K562 (cell line): ENCODE measurements around the gene OSBPL7. TPM values are rescaled to one million over a fixed set of nuclear protein-coding genes. Genes with fewer than 3 reads are reported as not detected.
A peak's percentile ranks its signal among the peaks of the same experiment; 100 is the strongest.

Experiments used
- ATF3 ChIP-seq, 2 experiments: fragments of 450-650 bp in 1 of 2; sonication (generic) in 1 of 2; formaldehyde crosslinking in 1 of 2; IDR thresholded peaks in 1 of 2; conservative IDR thresholded peaks in 1 of 2; 2 replicates each; pipeline versions ENCODE4 v1.6.1 to v1.8.1; 2016 to 2023; ENCODE audit warnings: mild to moderate bottlenecking in 2 of 2, moderate library complexity in 2 of 2, inconsistent platforms in 1 of 2, missing genetic modification reagents in 1 of 2
- CTCF ChIP-seq, 3 experiments: IDR thresholded peaks in 2 of 3; conservative IDR thresholded peaks in 1 of 3; 2 replicates each; pipeline ENCODE4 v1.5.1; 2011 to 2012; ENCODE audit warnings: low read length in 3 of 3, mild to moderate bottlenecking in 3 of 3, control low read depth in 2 of 3, improper control_type of control experiment in 1 of 3, inconsistent platforms in 1 of 3, low read depth in 1 of 3, mixed read lengths in 1 of 3, moderate library complexity in 1 of 3; ENCODE audit not compliant: insufficient read depth in 2 of 3
- E2F6 ChIP-seq, 2 experiments: IDR thresholded peaks; 2 replicates each; pipeline ENCODE4 v1.6.1; 2011; ENCODE audit warnings: borderline replicate concordance in 1 of 2, control low read depth in 1 of 2, low read depth in 1 of 2, low read length in 1 of 2, mild to moderate bottlenecking in 1 of 2, mixed read lengths in 1 of 2, moderate library complexity in 1 of 2; ENCODE audit not compliant: insufficient read depth in 1 of 2, insufficient read length in 1 of 2, poor library complexity in 1 of 2, severe bottlenecking in 1 of 2; ENCODE audit errors: extremely low read depth in 1 of 2
- ESRRA ChIP-seq: fragments of 450-650 bp; IDR thresholded peaks from 2 replicates; pipeline ENCODE4 v1.6.1; 2014; ENCODE audit warnings: low read depth, mild to moderate bottlenecking, moderate library complexity, borderline replicate concordance
- GABPA ChIP-seq: fragments of 200-800 bp; sonication (Bioruptor generic); conservative IDR thresholded peaks from 2 replicates; pipeline ENCODE4 v1.6.1; 2016; ENCODE audit warnings: low read depth, missing genetic modification characterization, missing compliant biosample characterization
- HMGN3 ChIP-seq: IDR thresholded peaks from 2 replicates; pipeline ENCODE4 v1.6.1; 2011; ENCODE audit warnings: borderline replicate concordance, low read depth, mild to moderate bottlenecking, mixed read lengths, low read length; ENCODE audit not compliant: insufficient read length; ENCODE audit errors: extremely low read depth
- KAT7 ChIP-seq: sonication (generic); formaldehyde crosslinking; IDR thresholded peaks from 2 replicates; pipeline ENCODE4 v1.8.0; 2022; ENCODE audit warnings: missing genetic modification reagents, mild to moderate bottlenecking, borderline replicate concordance
- NRF1 ChIP-seq, 2 experiments: fragments of 450-650 bp; IDR thresholded peaks in 1 of 2; conservative IDR thresholded peaks in 1 of 2; 2 replicates each; pipeline ENCODE4 v1.6.1; 2014; ENCODE audit warnings: mild to moderate bottlenecking in 2 of 2
- SIX5 ChIP-seq, 2 experiments: IDR thresholded peaks; 2 replicates each; pipeline ENCODE4 v1.6.1; 2011; ENCODE audit warnings: low read length in 2 of 2, borderline replicate concordance in 1 of 2, low read depth in 1 of 2, mild to moderate bottlenecking in 1 of 2, moderate library complexity in 1 of 2; ENCODE audit not compliant: insufficient read depth in 1 of 2
- SMAD4 ChIP-seq: fragments of 250-450 bp; sonication (Bioruptor Pico); conservative IDR thresholded peaks from 2 replicates; pipeline ENCODE4 v1.8.0; 2021; ENCODE audit warnings: inconsistent platforms, mild to moderate bottlenecking, moderate library complexity
- TRIM24 ChIP-seq, 2 experiments: fragments of 450-650 bp; IDR thresholded peaks; 2 replicates each; pipeline ENCODE4 v1.6.1; 2016
- ZBTB1 ChIP-seq: sonication (generic); formaldehyde crosslinking; IDR thresholded peaks from 2 replicates; pipeline ENCODE4 v1.8.1; 2023; ENCODE audit warnings: missing genetic modification reagents, low read depth, mild to moderate bottlenecking, borderline replicate concordance
- ZBTB11 ChIP-seq, 3 experiments: fragments of 200-800 bp in 1 of 3; fragments of 250-450 bp in 1 of 3; fragments of 450-650 bp in 1 of 3; sonication (Bioruptor Pico) in 1 of 3; sonication (Bioruptor generic) in 1 of 3; formaldehyde crosslinking in 1 of 3; IDR thresholded peaks; 2 replicates each; pipeline versions ENCODE4 v1.6.1 to v1.8.0; 2016 to 2022; ENCODE audit warnings: mild to moderate bottlenecking in 2 of 3, missing genetic modification characterization in 2 of 3, missing compliant biosample characterization in 1 of 3, moderate library complexity in 1 of 3
- ZNF316 ChIP-seq: fragments of 450-650 bp; IDR thresholded peaks from 2 replicates; pipeline ENCODE4 v1.6.1; 2016
- ZSCAN32 ChIP-seq: fragments of 450-650 bp; formaldehyde crosslinking; IDR thresholded peaks from 2 replicates; pipeline ENCODE4 v1.4.0; 2020; ENCODE audit warnings: mild to moderate bottlenecking, moderate library complexity
- polyA plus RNA-seq, 8 experiments: library from polyadenylated mRNA; depleted of rRNA in 4 of 8; stranded (reverse) in 5 of 8; unstranded in 3 of 8; fragments of >200 nt; fragmentation: Nextera tagmentation in 2 of 8; fragmentation: Illumina TruSeq in 1 of 8; extraction: Ambion mirVana in 2 of 8; extraction: Trizol in 1 of 8; gene quantifications; 2 replicates each; pipeline versions ENCODE4 v1.2.1 to v1.2.3, GENCODE V29; 2011 to 2014; ENCODE audit warnings: inconsistent platforms in 1 of 8, missing spikeins in 1 of 8
- total RNA-seq, 7 experiments: library from RNA; depleted of rRNA in 6 of 7; stranded (reverse); fragments of >200 nt in 6 of 7; fragmentation: Illumina TruSeq in 2 of 7; extraction: Trizol in 2 of 7; gene quantifications; 2 replicates each; pipeline versions ENCODE4 v1.2.1 to v1.2.3, GENCODE V29; 2011 to 2021; ENCODE audit warnings: low replicate concordance in 1 of 7

The OSBPL7 gene
- total and polyA plus RNA-seq, 9 of the 15 experiments (the other 6 are each of a cell fraction or from before 2014, with no cell fraction given), result 0.32 to 11.9 (median 5.8) TPM

- TF ChIP-seq HMGN3 (peak; percentile 66), ESRRA (peak; percentile 46; the same call in 1 of the 2 replicates), TRIM24 (IDR thresholded peaks at IDR 0.05) (peak in 1 of 2 experiments; percentile 52; a peak in 1 of 4 replicates), ATF3 (IDR thresholded peaks at IDR 0.05) (no peak), ATF3 (CRISPR knock-in tag; conservative IDR thresholded peaks at IDR 0.05) (no peak), CTCF (IDR thresholded peaks at IDR 0.05 in 2 of 3, conservative IDR thresholded peaks at IDR 0.05 in 1 of 3; ENCODE audit: insufficient read depth in 2 of 3, low read depth in 1 of 3, low read length in 3 of 3) (peak; percentile 33 to 45 (median 42); a peak in 5 of 6 replicates), NRF1 (conservative IDR thresholded peaks at IDR 0.05 in 1 of 2, IDR thresholded peaks at IDR 0.05 in 1 of 2) (peak; percentile 94 to 95), KAT7 (CRISPR knock-in tag) (no peak), E2F6 (IDR thresholded peaks at IDR 0.05; ENCODE audit: borderline replicate concordance in 1 of 2, extremely low read depth in 1 of 2, insufficient read depth in 1 of 2, insufficient read length in 1 of 2, low read depth in 1 of 2, low read length in 1 of 2, poor library complexity in 1 of 2, severe bottlenecking in 1 of 2) (peak in 1 of 2 experiments; percentile 35), SMAD4 (CRISPR knock-in tag) (no peak), ZSCAN32 (CRISPR knock-in tag) (no peak), ZNF316 (peak; percentile 23; the same call in 1 of the 2 replicates), GABPA (tag) (peak; percentile 95), ZBTB1 (no peak), ZBTB11 (CRISPR knock-in tag; IDR thresholded peaks at IDR 0.05) (peak in 2 of 3 experiments; percentile 21 to 94; a peak in 3 of 6 replicates), SIX5 (IDR thresholded peaks at IDR 0.05; ENCODE audit: borderline replicate concordance in 1 of 2, insufficient read depth in 1 of 2, low read depth in 1 of 2, low read length in 2 of 2) (peak in 1 of 2 experiments; percentile 38; a peak in 3 of 4 replicates)
Measured at GRCh38 chr17:47831003-47831933, 9.7 kb upstream of the OSBPL7 start, which contains the start of the genes LRRC46 and MRPL10 (continued).
